GM20000 (cell line): ENCODE data around the gene CMC4.
A peak's percentile ranks its signal among the peaks of the same experiment; 100 is the strongest.

Source experiments
- DNase-seq: peaks from one replicate; pipeline ENCODE4 v3.0.0; 2012; ENCODE audit warnings: low spot score
- CTCF ChIP-seq: IDR thresholded peaks from 2 replicates; pipeline ENCODE4 v1.5.1; 2012; ENCODE audit warnings: mild to moderate bottlenecking, control low read depth; ENCODE audit errors: extremely low read depth, missing control alignments

The CMC4 gene

GRCh38 chrX:155065035-155065734 is 5.8 kb downstream of the CMC4 start:
- no peak for TF ChIP-seq CTCF
- DNase-seq = no peak

- DNase-seq = no peak
- TF ChIP-seq CTCF = no peak
These were observed 9.2 kb downstream of the CMC4 start for GRCh38 chrX:155061760-155062159.

GRCh38 chrX:155056877-155057792 is 13.8 kb downstream of the CMC4 start:
- DNase-seq = peak; percentile 34
- TF ChIP-seq CTCF = peak; percentile 28

GRCh38 chrX:155056471-155056870 is 14.5 kb downstream of the CMC4 start:
- no peak for TF ChIP-seq CTCF
- DNase-seq = no peak

GRCh38 chrX:155055494-155055893 is 15.4 kb downstream of the CMC4 start:
- no peak for DNase-seq
- TF ChIP-seq CTCF = no peak

- no peak for DNase-seq
- no peak for TF ChIP-seq CTCF
These were observed 16.7 kb downstream of the CMC4 start for GRCh38 chrX:155054255-155054654.

- DNase-seq = no peak
- TF ChIP-seq CTCF = no peak
These were observed 17.3 kb downstream of the CMC4 start for GRCh38 chrX:155053656-155054055.
